RKO (cell line): ENCODE measurements around the gene LCE2C.
"Not testable (repeated sequence)": the region's sequence is repeated elsewhere in the genome, so short reads cannot be mapped to it uniquely, and the experiment has no call there.

Experiments
- DNase-seq: peaks from one replicate; pipeline ENCODE4 v3.0.0-alpha.2; 2016; ENCODE audit warnings: low spot score

LCE2C gene

GRCh38 chr1:152674983-152675382 is at the start of gene LCE2C:
LCE2C (plus strand) TSS chr1:152675279; CDS start chr1:152676016, 737 bp downstream.
- DNase-seq: not testable (repeated sequence)

DNA sequence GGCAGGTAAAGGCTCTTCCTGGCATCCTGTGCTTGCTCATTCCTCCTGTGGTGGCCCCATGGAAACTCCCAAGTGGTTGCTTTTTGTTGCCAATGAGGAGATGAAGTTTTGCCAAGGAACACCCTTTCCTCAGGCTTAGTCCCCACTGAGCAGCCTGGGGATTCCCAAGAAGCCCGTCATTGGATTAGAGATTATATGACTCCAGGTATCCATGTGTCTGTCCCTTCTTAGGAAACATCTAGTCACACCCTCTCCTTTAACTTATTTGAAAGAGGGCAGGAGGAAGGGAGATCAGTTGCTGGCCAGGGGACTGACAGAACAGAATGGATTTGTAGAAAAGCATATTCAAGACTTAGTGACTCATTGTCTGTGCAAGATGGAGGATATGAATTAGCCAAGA is 48.3 kb upstream of the LCE2C start:
- DNase-seq: no peak

- no peak for DNase-seq
These were observed 44.5 kb upstream of the LCE2C start for GRCh38 chr1:152630596-152630995.

DNA sequence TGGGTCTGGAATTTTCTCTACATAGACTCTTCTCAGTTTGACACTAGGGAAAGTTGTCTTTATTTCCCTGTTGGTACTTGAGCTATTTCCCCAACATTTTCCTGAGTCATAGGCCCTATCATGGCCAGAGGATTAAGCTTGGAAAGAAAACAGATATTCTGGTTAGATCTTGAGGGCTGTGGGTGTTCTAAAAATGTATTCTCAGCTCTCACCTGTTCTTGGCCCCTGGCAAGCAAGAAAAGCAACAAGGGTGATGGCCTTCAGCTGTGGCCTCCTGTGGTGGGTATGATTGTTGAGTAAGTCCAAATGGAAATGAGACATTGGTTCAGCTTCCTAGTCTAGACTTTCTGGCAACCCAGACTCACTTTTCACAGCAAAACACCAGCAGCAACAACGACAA is 34.7 kb upstream of the LCE2C start:
- no peak for DNase-seq

- no peak for DNase-seq
These were observed 31.1 kb upstream of the LCE2C start for GRCh38 chr1:152643945-152644344.

DNA sequence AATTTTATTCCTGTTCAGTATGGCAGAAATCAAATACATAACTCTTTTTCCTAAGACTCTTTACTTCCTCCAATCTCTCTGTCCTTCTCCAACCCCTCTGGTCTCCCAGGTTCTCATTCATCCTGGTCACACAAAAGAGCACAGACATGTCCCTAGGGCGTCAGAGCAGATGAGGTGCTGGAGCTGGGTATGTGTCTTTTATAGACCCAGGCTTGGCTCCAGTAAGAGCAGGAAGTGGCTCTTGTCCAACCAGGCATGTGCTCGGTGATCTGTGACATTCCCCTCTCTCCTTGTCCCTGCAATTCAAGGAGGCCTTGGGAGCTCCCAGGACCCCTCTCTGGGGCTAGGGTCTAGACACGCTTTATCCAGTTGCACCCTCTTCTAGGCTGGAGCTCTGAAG is 29.9 kb upstream of the LCE2C start:
- no peak for DNase-seq

GRCh38 chr1:152646656-152647055 is 28.4 kb upstream of the LCE2C start:
- no peak for DNase-seq

DNA sequence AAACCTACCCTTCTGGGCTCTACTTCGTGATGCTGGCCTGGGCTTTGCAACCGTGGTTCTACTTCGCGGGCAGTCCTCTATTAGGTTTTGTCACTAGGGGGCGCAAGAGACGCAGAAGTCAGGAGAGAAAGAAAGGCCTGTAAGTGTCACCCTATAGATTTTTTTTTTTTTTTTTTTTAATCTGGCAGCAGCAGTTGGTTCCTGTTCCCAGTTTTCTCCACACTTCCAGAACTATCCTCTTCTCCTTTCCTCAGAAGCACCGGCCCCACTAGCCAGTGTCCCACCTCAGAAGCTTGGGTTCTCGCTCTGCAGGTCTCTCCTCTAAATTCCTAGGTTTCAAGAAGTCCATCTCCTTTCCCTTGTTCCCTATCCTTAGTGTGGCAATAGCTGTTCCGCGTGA is 21.0 kb upstream of the LCE2C start:
- peak; percentile 61 for DNase-seq

DNA sequence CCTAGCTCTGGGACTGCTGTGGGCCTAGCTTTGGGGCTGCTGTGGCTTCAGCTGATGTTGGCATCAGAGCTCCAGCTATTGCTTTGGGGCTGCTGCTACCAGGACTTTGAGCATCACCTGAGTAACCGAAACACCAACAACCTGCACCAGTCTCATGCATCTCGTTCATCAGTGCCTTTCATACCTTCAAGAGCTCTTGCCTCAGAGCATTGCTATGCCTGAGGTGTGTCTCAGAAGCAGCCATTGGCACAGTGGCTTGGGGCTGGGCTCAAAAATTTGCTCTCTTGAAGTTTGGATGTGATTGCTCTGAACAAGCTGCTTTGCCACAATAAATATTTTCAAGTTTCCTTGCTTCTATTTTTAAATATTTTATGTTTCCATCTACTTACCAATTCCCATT is 18.6 kb upstream of the LCE2C start:
- DNase-seq: no peak

GRCh38 chr1:152657677-152658076 is 17.4 kb upstream of the LCE2C start:
- DNase-seq: no peak

- no peak for DNase-seq
These were observed 16.4 kb upstream of the LCE2C start for GRCh38 chr1:152658649-152659048.

- DNase-seq: no peak
These were observed 12.0 kb upstream of the LCE2C start, which contains the start of gene LCE2D for GRCh38 chr1:152663098-152663497. LCE2D (plus strand) TSS chr1:152663380; CDS start chr1:152664106, 726 bp downstream.

GRCh38 chr1:152666171-152666570 is 8.9 kb upstream of the LCE2C start:
- not testable (repeated sequence) for DNase-seq

- DNase-seq: no peak
These were observed 7.4 kb upstream of the LCE2C start for GRCh38 chr1:152667648-152668047.

DNA sequence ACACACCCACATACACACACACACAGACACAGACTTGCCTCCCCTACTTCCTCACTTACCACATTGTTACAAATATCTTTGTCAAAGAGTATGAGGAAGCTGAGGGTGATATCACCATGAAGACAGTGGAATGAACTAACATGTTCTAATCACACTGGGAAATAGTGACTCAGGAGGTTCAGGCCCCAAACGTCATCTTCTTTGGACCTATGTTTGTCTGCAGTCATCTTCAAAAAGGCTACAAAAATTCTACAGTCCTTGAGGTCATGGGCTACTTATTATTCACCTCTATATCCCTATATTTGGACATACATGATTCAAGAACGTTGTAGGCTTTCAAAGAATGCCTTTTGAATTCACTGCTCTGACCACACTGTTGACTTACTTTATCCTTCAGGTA is 2.1 kb upstream of the LCE2C start:
- peak; percentile 2 for DNase-seq

GRCh38 chr1:152679459-152679858 is 4.4 kb downstream of the LCE2C start:
- DNase-seq: no peak

DNA sequence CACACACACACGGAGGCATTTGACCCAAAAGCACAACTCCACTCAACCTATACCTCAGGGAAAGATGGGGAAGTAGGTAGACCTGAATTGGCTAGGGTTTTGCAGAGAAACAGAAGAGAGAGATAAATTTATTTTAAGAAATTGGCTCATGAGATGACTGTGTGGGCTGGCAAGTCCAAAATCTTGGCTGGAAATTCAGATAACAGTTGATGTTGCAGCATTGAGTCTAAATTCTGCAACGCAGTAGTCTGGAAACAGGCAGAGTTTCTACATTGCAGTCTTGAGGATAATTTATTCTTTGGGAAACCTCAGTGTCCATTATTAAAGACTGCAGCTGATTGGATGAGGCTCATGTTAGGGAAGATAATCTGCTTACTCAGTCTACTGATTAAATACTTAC is 6.5 kb downstream of the LCE2C start:
- no peak for DNase-seq

- DNase-seq: no peak
These were observed 8.8 kb downstream of the LCE2C start for GRCh38 chr1:152683846-152684245.

GRCh38 chr1:152685823-152686222 is 10.7 kb downstream of the LCE2C start, which contains the start of gene LCE2B:
LCE2B (plus strand) TSS chr1:152686123; CDS start chr1:152686844, 721 bp downstream.
- not testable (repeated sequence) for DNase-seq

- DNase-seq: no peak
These were observed 22.9 kb downstream of the LCE2C start, which contains the start of gene LCE2A for GRCh38 chr1:152697701-152698600. LCE2A (plus strand) TSS chr1:152698345; CDS start chr1:152698902, 557 bp downstream.

DNA sequence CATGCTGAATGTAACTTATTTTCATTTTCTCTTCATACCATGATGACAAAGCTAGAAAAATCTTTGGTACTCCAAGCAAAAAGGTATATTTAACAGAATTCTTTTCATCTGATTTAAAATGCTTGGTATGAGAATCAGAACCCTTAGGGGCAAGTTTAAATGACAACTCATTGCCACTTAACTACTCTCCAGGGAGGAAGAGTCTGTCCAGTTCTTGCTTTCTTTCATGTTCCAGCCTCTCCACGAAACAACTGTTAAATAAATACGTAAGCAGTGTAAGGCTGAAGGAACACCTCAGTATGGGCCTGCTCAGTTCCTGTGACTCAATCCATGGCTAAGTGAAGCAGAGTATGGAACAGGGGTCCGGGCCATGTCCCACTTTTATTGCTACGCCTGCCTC is 24.7 kb downstream of the LCE2C start:
- no peak for DNase-seq

DNA sequence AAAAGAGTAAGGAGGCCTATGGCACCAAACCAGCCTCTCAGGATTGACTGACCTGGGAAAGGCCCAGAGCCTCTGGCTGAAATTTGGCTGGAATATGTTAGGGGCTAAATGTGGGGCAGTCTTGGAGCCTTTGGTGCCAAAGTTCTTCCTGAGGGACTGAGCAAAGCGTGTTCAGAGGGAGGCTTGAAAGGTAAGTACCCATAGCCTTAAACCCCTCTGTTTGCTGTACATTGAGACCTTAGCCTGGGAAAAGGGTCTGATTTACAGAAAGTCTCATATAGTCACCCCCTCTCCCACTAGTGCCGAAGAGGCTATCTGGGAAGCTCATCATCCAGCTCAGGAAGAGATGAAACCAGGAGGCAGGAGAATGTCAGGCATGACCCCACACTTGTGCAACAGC is 32.8 kb downstream of the LCE2C start, which contains the start of gene LCE4A:
Gene LCE4A (plus strand): TSS at position 301 of the 400 bp plus-strand sequence. CDS start 916 bp downstream, outside the sequence.
- no peak for DNase-seq

DNA sequence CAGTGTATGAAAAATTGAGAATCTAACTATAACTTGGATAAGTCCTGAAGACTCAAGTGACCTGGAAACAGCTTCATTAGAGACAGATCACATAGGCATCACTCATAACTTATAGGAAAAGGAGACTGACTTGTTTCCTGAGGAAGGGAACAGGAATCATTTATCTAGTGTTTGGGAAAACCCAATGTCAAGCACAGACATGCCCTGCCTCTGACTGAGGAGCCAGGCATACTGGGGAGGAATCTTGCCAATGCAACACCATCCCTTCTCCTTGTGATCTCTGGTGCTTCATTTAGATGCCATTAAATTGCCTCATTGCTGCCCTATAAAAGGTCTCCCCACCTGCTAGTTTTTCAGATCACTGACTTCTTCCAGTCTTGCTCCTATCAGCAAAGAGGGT is 43.2 kb downstream of the LCE2C start:
- no peak for DNase-seq
